Mononuclear cell (primary cell): ENCODE data around the gene CSF2RB. TPM values are rescaled to one million over a fixed set of nuclear protein-coding genes. Genes with fewer than 3 reads are reported as not detected.

Experiments used
- H3K27me3 ChIP-seq: 2 replicates; pipeline ENCODE4 v1.6.0; 2011; ENCODE audit warnings: low read length, control low read depth; ENCODE audit not compliant: insufficient read depth
- H3K4me1 ChIP-seq: 2 replicates; pipeline ENCODE4 v1.5.1; 2011; ENCODE audit warnings: mild to moderate bottlenecking, low read length, control low read depth; ENCODE audit not compliant: insufficient read depth
- H3K4me3 ChIP-seq: 2 replicates; pipeline ENCODE4 v1.5.1; 2011; ENCODE audit warnings: mild to moderate bottlenecking, low read length, moderate library complexity
- H3K9me3 ChIP-seq: 2 replicates; pipeline ENCODE4 v1.5.1; 2011; ENCODE audit warnings: low read depth, mild to moderate bottlenecking, control low read depth, low read length
- total RNA-seq: library from RNA; depleted of rRNA; stranded (reverse); fragments of >200 nt; gene quantifications from one replicate; pipeline ENCODE4 v1.2.3, GENCODE V29; 2012

The CSF2RB gene
- total RNA-seq, 1 donor = 17.4 TPM

DNA sequence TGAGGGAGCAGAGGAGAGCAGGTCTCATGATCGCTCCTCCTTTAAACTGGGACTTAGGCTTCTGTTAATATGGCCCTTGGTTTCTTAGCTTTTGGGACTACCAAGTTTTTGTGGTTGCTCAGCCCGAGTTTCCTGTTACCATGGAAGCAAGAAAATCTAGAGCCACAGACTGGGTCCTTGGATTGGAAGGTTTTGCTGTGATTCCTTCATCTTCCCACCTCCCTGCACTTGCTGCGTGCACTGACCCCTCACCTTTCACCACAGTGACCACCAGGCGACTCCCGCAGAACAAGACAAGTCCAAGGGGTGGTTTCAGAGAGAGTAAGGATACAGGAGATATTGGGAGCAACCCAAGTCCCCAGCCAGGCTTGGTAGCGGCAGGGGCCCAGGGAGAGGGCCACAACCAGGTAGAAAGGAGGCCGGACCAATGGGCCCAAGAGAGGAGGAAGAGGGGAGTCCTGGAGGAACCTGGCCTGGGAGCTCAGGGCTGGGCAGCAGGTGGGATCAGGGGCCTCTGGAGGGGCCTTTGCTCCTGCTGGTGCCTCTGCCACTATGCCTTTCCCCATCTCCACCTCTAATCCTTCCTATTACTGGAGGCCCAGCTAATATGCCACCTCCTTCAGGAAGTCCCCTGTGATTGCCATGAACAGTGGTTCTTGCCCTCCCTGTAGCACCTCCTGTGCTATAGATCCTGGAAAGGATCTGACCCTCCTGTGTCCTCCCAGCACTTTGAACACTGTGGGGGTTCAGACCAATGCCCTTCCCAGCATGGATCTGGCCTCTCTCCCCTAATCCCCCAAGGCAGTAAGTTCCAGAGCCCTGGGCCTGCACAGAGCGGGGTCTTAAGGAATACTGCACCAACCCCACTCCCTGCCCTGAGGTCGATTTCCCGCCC lies 21.2 kb downstream of the CSF2RB start:
- H3K4me3 ChIP-seq = no peak overlapping the region
- peaks cover 20% of the 10 kb centered on the region for H3K4me1 ChIP-seq
- no peaks in the 10 kb centered on the region for H3K27me3 ChIP-seq
- no peaks in the 10 kb centered on the region for H3K9me3 ChIP-seq

DNA sequence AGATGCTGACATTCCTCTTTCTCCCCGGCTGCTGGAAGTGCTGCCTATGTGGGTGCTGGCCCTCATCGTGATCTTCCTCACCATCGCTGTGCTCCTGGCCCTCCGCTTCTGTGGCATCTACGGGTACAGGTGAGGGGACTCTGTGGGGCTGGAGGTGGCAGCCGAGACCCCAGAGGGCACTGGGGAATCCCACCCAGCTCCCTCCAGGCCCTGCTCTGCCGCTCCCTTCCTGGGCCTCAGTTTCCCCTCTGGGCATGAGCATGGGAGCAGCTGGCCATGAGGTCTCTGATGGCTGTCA lies 21.8 kb downstream of the CSF2RB start:
- Histone ChIP-seq H3K4me3 (no peak overlapping the region), H3K9me3 (no peaks in the 10 kb centered on the region), H3K4me1 (peaks cover 20% of the 10 kb centered on the region), H3K27me3 (no peaks in the 10 kb centered on the region)

DNA sequence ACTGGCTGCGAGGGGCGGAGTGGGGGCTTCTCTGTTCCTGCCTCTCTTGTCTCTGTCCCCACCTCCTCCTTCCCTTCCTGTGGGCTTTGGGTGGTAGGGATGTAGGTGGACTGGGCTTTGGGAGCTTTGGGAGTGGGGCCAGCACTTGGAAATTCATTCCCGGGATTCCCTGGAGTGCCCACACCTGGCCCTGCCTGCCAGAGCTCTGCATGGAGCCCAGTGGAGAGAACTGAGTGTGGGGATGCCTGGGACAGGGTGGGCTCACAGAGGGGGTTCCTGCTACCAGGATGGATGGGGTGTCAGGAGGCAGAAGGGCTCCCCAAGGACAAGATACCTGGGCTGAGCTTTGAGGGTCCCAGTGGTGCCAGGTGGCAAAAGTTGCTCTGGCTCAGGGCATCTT lies 22.3 kb downstream of the CSF2RB start:
- H3K9me3 ChIP-seq = no peaks in the 10 kb centered on the region
- no peaks in the 10 kb centered on the region for H3K27me3 ChIP-seq
- peaks cover 20% of the 10 kb centered on the region for H3K4me1 ChIP-seq
- no peak overlapping the region for H3K4me3 ChIP-seq

DNA sequence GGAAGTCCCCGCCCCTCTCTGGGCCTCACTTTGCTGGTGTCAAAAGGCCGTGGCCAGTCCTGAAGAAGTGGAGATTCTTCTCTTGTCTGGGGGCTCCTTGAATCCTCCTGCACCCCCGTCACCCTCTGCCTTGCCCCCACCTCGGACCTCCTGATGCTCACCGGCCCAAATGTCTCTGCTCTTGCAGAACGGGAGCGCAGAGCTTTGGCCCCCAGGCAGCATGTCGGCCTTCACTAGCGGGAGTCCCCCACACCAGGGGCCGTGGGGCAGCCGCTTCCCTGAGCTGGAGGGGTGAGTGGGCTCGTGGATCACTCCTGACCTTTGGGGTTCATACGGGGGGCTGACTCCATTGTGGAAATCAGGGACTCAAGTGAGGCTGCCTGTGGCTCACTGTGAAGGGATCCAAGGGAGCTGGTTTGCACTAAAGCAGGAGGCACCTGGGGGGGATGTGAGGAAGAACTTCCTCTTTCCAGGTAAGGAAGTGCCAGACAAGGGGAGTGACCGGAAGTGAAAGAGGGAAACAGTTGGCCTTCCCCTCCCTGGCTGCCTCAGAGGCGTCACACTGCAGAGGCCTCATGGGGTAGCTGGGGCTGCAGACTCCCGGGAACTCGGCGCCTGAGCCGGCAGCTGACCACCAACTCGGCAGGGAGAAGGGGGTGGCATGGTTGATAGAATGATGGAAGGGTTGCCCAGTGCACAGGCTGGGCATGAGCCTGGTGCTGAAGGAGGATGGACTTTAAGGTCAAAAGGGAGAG lies 23.1 kb downstream of the CSF2RB start:
- Histone ChIP-seq H3K4me3 (no peak overlapping the region), H3K4me1 (peaks cover 20% of the 10 kb centered on the region), H3K9me3 (no peaks in the 10 kb centered on the region), H3K27me3 (no peaks in the 10 kb centered on the region)

DNA sequence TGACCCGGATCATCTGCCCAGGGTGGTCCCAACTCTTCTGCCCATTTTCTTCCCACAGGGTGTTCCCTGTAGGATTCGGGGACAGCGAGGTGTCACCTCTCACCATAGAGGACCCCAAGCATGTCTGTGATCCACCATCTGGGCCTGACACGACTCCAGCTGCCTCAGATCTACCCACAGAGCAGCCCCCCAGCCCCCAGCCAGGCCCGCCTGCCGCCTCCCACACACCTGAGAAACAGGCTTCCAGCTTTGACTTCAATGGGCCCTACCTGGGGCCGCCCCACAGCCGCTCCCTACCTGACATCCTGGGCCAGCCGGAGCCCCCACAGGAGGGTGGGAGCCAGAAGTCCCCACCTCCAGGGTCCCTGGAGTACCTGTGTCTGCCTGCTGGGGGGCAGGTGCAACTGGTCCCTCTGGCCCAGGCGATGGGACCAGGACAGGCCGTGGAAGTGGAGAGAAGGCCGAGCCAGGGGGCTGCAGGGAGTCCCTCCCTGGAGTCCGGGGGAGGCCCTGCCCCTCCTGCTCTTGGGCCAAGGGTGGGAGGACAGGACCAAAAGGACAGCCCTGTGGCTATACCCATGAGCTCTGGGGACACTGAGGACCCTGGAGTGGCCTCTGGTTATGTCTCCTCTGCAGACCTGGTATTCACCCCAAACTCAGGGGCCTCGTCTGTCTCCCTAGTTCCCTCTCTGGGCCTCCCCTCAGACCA lies 24.0 kb downstream of the CSF2RB start:
- H3K27me3 ChIP-seq = no peaks in the 10 kb centered on the region
- H3K4me3 ChIP-seq = no peak overlapping the region
- H3K4me1 ChIP-seq = peaks cover 20% of the 10 kb centered on the region
- H3K9me3 ChIP-seq = no peaks in the 10 kb centered on the region

DNA sequence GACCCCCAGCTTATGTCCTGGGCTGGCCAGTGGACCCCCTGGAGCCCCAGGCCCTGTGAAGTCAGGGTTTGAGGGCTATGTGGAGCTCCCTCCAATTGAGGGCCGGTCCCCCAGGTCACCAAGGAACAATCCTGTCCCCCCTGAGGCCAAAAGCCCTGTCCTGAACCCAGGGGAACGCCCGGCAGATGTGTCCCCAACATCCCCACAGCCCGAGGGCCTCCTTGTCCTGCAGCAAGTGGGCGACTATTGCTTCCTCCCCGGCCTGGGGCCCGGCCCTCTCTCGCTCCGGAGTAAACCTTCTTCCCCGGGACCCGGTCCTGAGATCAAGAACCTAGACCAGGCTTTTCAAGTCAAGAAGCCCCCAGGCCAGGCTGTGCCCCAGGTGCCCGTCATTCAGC lies 24.6 kb downstream of the CSF2RB start:
- no peaks in the 10 kb centered on the region for H3K27me3 ChIP-seq
- no peaks in the 10 kb centered on the region for H3K9me3 ChIP-seq
- H3K4me3 ChIP-seq = no peak overlapping the region
- peaks cover 20% of the 10 kb centered on the region for H3K4me1 ChIP-seq

DNA sequence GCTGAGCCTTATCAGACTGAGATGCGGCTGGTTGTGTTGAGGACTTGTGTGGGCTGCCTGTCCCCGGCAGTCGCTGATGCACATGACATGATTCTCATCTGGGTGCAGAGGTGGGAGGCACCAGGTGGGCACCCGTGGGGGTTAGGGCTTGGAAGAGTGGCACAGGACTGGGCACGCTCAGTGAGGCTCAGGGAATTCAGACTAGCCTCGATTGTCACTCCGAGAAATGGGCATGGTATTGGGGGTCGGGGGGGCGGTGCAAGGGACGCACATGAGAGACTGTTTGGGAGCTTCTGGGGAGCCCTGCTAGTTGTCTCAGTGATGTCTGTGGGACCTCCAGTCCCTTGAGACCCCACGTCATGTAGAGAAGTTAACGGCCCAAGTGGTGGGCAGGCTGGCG lies 25.5 kb downstream of the CSF2RB start:
- Histone ChIP-seq H3K4me1 (peaks cover 20% of the 10 kb centered on the region), H3K9me3 (no peaks in the 10 kb centered on the region), H3K4me3 (no peak overlapping the region), H3K27me3 (no peaks in the 10 kb centered on the region)

DNA sequence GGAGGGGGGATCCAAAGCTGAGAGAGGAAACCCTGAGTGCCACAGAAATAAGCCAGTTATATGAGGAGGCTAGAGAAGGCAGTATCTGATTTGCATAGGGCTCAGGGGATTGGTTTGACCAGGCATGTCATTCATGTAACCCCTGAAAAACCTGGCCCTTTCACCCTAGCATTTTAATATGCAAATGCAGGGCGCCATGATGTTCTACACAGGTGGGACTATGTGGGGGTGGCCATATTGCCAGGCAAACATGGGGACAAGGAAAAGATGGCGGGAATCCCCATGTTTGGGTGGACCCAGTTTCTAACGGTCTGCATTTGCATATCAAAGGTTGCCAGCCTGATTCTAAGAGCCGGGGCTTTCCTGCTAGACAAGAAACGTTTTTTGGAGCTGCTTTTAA lies 27.2 kb downstream of the CSF2RB start:
- H3K27me3 ChIP-seq = no peaks in the 10 kb centered on the region
- no peak overlapping the region for H3K4me3 ChIP-seq
- peaks cover 18% of the 10 kb centered on the region for H3K4me1 ChIP-seq
- no peaks in the 10 kb centered on the region for H3K9me3 ChIP-seq

DNA sequence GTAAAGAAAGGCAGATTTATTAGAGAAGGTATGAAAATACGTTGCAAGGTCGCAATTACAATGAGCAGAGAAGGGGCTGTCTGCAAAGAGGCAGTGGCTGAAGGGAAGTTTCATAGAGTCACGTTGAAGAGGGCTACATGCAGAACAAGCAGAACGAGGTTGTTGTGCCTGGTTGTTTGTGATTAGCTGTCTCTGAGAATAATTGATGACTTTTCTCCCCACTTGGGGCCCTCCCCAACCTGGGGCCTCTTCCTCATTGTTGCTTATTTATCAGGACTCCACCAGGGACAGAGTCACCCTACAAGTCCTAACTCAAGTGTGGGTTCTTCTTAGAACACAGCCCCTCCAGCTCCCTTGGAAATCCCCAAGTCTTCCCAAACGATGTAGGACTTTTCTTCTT lies 29.1 kb downstream of the CSF2RB start:
- Histone ChIP-seq H3K27me3 (no peaks in the 10 kb centered on the region), H3K4me1 (no peaks in the 10 kb centered on the region), H3K4me3 (no peak overlapping the region), H3K9me3 (no peaks in the 10 kb centered on the region)

DNA sequence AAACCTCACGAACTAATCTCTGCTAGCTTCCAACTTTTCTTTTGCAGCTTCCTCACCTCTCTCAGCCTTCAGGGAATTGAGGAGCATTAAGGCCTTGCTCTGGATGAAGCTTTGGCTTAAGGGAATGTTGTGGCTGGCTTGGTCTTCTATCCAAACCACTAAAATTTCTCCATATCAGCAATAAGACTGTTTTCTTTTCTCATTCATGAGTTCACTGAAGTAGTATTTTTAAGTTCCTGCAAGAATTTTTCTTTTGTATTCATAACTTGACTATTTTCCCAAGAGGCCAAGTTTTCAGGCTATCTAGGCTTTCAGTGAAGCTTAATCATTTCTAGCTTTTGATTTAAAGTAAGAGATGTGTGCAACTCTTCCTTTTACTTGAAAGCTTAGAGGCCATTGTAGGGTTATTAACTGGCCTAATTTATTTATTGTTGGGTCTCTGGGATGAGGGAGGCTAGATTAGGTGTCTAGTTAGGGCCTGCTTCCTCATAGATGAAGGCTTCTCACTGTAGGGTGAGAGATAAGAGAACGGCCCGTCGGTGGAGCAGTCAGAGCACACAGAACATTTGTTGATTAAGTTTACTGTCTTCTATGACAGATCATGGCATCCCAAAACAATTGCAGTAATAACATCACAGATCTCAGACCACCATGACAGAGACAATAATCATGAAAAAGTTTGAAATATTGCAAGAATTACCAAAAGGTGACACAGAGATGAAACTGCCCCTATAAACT lies 33.2 kb downstream of the CSF2RB start:
- no peaks in the 10 kb centered on the region for H3K27me3 ChIP-seq
- H3K4me1 ChIP-seq = no peaks in the 10 kb centered on the region
- H3K4me3 ChIP-seq = no peak overlapping the region
- H3K9me3 ChIP-seq = no peaks in the 10 kb centered on the region

DNA sequence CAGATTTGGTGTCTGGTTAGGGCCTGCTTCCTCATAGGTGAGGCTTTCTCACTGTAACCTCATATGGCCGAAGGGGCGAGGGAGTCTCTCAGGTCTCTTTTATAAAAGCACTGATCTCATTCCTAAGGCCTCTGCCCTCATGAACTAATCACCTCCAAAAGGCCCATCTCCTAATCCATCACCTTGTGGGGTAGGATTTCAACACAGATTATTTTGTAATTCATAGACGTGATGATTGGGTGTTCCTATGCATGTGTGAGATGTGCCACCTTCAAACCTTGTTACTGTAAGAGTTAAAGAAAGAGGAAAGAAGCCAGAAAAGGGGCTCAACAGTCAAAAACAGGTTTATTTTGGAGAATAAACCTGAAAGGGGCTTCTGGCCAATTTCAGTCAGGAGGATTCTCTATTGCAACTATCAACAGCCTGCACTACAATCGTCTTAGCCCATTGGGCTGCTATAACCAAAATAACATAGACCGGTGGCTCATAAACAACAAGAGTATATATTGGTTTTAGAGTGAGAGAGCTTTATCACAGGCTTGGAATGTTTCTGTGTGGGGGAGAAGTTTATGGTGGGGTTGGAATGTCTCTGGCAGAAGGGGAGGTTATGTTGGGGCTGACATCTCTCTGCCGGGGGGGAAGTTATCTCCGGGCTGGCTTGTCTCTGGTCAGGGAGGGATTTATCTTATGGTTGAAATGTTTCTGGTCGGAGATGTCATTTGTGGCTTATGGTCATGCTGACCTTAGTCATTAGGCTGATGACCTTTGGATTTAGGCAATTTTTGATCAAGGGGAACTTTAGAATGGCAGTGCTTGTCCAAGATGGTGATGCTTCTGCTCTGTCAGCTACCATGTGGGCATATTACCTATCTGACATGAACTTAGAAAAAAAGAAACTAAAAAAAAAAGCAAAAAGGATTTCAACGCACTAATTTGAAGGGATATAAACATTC lies 35.1 kb downstream of the CSF2RB start:
- H3K4me1 ChIP-seq = no peaks in the 10 kb centered on the region
- no peaks in the 10 kb centered on the region for H3K27me3 ChIP-seq
- no peak overlapping the region for H3K4me3 ChIP-seq

DNA sequence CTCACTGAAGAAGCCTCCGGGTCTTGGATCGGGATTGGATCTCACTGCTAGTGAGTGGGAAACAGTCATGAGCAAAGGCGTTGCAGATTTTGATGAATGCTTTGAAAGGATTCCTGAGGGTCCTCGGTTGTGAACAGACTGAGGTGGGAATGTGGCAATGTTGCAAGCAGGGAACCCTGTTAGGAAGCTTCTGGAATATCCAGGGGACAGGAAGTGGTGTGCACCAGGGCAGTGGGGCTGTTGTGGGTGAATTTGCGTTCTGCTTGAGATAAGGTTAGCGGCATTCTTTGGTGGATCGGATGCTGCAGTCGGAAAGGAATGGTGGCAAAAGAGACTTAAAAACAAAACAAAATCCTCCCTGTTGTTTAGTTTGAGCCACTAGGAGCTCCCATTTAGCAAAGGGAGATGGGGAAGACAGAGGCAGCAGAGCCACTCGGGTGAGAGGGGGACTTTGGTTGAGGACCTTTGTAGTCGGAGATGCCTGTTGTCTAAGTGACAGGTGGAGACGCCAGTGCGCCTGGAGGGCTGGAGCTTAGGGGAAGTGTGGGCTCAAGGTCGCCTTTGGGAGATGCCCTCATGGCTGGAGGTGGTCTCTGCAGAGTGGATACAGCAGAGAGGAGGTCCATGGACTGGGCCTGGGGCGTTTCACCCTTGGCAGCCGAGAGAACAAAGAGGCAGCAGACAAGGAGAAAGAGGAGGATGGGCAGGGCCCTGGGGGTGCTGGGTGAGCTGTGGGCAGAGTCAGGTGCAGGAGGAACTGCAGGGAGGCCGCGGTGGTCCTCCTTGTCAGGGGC lies 37.6 kb downstream of the CSF2RB start:
- Histone ChIP-seq H3K4me1 (no peaks in the 10 kb centered on the region), H3K27me3 (no peaks in the 10 kb centered on the region), H3K4me3 (no peak overlapping the region), H3K9me3 (no peaks in the 10 kb centered on the region)

More for the DNA sequence above, 35.1 kb downstream of the CSF2RB start:
- H3K9me3 ChIP-seq = no peaks in the 10 kb centered on the region

DNA sequence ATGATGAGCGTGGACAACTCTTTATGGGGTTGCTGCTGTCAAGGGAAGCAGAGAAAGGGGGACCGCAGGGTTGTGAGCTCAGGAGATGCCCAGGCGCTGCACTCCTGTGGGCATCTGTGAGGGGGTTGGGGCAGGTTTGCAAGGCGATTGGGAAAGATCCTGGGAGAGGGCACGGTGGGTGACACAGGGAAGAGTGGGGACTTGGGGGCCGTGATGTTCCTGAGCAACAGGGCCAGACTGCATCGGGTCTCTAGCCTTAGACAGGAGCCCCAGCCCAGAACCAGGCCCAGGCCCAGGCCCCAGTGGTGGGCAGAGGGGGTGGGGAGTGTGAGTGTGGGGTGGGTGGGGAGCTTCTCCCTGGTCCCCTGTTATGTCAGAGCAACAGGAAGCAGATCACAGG lies 38.3 kb downstream of the CSF2RB start:
- H3K9me3 ChIP-seq = no peaks in the 10 kb centered on the region
- no peaks in the 10 kb centered on the region for H3K27me3 ChIP-seq

More for the DNA sequence above, 38.3 kb downstream of the CSF2RB start:
- H3K4me3 ChIP-seq = no peak overlapping the region
- no peaks in the 10 kb centered on the region for H3K4me1 ChIP-seq
